Measurements from ENCODE around the gene TNIK.
"Not testable (repeated sequence)": the region's sequence is repeated elsewhere in the genome, so short reads cannot be mapped to it uniquely, and the experiment has no call there.

TNIK gene

DNA sequence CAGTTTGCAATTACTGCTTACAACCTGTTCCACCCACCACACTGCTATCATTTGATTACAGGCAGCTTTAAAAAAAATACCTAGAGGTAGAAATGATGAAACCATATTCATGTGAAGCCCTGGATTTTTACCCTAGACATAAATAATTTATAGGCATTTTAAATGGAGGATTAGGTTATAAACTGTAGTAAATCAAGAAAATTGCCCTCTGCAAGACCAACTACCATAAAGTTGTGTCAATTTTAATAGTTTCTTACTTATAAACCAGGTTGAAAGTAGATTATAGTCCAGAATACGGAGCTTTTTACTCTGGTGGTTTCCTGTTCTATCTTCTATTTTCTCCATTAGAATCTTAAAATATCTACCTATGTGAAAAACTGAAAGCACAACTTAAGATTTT, 13.9 kb downstream of the TNIK start:
- DNase-seq (ENCODE audit: low read depth in 2 of 2): no peak

DNA sequence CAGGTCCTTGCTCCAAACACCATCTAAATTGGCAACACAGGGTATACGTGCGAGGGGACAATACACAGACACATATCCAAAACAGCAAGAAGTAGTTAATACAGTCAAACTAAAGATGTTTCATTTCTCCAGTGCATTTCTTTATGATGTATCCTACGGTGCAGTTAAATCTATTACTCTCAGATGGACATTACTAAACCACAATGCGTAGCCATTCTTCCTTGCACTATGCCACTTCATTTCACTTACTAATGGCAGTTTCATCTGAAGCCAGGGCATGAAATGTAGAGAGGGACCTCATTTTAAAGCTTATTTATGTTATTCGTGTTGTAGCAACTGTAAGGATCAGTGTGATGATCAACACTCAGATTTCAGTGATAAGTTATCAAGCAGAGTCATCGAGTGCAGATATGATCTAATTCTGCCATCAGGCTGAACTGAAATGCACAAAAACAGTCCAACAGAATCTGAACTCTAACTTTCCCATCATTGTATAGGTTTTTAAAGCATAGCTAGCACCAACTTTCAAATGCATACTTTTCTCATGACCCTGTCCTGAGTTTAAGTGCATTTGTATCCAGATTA, 14.5 kb downstream of the TNIK start:
- no peak for DNase-seq (ENCODE audit: low read depth in 2 of 2)

DNA sequence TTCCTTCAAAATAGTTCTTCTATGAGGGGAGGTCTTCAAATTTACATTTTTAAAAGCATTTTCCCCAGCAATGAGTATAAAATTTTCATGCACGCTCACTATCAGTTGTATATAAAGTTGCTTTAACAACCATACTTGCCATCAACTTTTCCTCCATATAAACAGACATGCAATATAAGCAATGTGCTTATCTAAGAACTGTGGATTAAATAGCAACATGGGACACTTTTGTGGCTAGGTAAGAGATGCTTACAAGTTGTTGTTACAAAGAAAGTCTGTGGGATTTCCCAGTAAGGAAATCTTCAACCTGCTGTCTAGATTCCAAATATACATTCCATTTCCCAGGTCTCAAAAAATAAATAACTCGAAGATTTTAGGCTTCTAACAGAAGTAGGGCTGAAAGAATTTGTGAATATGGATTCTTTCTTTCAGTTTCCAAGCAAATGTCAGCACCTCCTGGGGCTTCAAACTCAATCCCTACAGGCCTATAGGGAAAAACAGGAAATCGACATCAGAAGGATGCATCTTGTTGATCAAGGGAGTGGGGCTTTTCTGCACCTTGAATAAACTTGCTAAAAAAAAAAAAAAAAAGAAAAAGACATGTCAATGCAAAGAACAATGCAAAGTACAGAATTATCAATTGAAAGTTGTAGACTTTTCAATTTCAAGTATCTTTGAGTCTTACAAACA, 16.1 kb downstream of the TNIK start:
- DNase-seq (ENCODE audit: low read depth in 2 of 2): no peak

DNA sequence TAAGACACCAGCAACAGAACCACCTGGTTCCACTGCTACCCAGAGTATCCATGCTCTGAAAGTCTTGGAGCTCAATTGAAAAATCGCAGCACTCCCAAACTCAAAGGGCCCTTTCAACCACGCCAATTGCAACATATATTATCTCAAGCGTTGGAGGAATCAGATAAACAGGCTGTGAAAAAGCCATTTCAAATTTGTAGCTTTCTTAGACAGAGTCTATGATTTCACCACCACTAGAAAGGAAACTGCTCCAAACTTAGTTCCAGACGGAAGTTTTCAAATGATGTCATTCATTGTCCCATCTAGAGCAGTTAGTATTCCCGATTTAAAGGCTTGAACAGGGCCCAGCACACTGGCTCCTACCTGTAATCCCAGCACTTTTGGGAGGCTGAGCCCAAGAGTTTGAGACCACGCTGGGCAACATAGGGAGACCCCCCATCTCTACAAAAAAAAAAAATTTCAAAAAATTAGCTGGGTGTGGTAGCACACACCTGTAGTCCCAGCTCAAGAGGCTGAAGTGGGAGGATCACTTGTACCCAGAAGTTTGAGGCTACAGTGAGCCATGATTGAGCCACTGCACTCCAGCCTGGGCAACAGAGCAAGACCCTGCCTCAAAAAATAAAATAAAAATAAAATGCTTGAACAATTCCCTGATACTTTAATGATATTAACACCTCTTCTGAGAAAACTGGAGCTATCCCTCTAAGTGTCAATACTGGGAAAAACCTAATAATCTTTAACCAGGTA, 16.8 kb downstream of the TNIK start:
- no peak for DNase-seq (ENCODE audit: low read depth in 2 of 2)

DNA sequence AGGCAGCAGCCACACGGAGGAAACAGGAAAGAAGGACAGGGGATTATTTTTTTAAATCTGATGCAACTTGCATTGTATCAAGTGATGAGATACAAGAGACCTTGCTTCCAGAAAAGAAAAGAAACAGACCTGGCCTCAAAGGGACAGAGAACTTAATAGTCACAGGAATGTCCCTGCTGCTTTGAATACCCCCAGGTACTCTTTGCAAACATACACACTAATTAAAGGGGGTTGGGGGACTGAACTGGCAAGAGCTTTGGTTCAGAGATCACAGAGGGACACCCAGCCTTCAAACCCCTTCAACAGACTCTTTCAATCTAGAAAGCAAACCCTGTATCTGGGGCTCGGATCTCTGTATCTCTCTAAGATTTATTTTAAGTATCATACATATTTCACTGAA, 18.0 kb downstream of the TNIK start:
- DNase-seq (ENCODE audit: low read depth in 2 of 2): no peak

DNA sequence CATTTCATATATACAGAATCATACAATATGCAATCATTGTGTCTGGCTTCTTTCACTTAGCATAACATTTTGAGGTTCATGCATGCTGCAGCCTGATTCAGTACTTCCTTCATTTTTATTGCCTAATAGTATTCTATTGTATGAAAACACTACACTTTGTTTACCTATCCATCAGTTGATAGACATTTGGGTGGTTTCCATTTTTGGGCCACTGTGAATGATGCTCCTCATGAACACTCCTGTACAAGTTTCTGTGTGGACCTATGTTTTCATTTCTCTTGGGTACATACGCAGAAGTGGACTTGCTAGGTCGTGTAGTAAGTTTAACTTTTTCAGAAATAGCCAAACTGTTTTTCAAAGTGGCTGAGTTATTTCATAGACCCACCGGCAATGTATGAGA, 18.8 kb downstream of the TNIK start:
- DNase-seq (ENCODE audit: low read depth in 2 of 2): no peak

DNA sequence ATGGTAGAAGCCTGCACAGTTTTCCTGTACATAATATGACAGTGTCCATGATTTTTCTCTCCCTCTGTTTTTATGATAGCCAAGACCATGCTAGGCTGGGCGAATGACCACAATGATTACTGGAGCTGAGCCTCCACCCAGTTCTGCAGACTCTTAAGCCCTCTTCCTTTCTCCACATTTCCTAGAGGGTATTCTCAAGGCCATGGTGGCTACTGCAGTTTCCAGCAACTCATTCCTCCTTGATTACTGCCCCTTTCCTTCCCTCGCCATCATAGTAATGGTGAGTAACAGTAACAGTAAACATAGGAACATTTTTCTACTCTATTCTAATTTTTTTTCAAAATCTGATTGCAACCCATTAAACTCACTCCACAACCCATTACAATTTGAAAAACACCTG, 20.2 kb downstream of the TNIK start:
- no peak for DNase-seq (ENCODE audit: low read depth in 2 of 2)

DNA sequence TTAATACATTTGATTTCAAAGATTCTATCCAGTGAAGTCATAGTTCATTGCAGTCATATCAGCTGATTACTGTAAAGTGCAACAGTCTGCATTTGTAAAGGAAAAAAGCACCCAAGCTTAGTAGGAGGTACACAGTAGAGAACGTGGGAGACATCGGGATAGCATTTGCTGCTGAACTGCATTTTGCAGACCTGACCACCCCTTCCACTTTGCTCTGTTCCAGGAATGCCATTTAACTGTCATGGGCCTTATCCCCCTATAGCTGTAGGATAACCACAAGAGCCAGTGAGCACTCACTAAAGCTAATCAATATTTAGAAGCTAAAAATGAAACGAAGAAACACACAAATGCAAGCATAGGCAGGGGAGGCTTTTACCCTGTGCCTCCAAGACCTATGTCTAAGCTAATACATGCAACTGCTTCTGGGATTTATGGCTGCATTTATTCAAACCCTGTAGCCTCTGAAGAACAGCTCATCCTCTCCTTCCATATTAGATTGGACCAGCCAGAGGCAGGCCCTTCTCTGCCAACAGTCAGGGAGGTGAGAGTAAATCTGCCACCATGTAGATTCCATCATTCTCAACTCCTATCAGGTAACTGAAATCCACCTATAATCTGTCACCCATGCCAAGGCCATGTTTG, 23.0 kb downstream of the TNIK start:
- DNase-seq (ENCODE audit: low read depth in 2 of 2): no peak

DNA sequence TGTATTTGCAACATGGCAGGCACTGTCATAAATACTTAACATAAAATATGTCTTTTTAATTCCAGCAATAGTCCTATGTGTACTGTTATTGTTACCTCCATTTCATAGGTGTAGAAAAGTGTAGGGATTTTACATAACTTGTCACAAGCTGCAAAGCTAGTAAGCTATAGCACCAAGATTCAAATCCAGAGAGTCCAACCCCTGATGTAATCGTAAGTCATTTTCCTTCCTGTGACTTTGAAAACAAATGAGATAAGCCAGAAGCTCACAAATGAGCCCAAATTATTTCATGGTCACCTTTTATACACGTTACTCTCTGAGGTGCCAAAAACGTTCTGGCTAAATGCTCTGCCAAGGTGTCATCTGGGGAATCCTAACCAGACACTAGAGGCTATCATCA, 23.8 kb downstream of the TNIK start:
- DNase-seq (ENCODE audit: low read depth in 2 of 2): no peak

DNA sequence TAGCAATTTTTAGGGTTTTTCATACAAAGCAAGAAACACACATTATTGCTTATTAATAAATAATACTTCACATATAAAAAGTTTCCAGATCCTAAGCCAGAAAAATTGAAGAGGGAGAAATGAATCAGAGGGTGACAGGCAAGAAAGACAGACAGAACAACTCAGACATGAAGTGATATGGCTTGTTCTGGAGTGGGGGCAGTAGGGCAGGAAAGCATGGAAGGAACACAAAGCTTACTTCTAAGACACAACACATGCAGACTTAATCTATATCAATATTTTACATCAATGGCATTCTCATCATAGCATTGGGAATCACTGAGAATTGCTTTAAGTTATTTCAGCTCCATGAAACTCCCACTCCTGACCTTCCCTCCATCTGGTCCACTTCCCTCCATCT, 24.4 kb downstream of the TNIK start:
- no peak for DNase-seq (ENCODE audit: low read depth in 2 of 2)

DNA sequence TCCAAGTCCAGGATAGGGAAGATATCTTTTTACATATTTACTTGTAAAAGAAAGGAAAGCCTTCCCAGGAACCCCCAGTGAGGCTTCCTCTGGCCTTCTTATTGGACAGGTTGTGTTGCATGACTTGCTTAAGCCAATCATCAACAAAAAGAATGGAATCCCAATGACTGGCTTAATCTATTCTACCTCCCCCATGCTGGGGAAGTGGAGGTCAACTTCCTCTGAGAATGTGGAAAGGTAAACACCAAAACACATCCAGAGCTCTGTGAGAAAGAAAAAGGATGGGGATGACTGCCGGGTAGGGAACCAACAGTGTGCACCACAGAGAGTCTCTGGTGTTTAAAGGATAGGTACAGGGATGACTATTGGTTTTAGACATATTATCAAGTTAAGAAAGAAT, 25.1 kb downstream of the TNIK start:
- DNase-seq (ENCODE audit: low read depth in 2 of 2): no peak

DNA sequence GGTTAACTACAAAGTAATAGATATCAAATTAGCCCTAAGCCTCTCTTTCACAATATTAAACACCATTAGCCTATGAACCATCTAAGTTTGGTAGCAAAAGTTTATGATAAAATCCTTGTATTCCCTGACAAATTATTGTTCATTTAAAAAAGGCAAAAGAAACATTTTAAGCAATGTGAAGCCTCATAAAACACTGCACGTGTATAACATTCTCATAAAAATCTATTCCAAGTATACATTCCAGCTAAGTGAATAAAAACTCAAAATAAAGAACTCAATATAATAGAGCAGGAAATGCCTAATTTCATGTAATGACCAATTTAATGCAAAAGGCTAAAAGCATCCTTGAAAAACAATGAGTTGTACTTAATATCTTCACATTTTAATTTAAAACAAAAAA, 27.7 kb downstream of the TNIK start:
- DNase-seq (ENCODE audit: low read depth in 2 of 2): no peak

DNA sequence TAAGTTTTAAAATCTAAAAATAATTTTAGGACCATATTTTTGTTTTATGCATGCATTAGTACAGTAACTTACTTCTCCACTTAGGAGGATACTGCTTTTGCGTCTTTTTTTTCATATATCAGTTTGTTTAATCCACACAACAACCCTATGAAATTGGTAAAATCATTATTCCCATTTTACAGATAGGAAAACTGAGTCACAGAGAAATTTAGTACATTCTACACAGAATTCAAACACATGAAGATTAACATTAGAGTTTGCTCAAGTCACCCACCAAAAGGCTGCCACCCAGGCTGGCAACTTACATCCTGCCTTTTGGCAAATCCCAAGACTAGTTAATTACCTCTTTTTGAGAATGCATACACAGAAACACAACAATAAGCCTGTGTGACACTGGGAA, 28.7 kb downstream of the TNIK start:
- DNase-seq (ENCODE audit: low read depth in 2 of 2): no peak

DNA sequence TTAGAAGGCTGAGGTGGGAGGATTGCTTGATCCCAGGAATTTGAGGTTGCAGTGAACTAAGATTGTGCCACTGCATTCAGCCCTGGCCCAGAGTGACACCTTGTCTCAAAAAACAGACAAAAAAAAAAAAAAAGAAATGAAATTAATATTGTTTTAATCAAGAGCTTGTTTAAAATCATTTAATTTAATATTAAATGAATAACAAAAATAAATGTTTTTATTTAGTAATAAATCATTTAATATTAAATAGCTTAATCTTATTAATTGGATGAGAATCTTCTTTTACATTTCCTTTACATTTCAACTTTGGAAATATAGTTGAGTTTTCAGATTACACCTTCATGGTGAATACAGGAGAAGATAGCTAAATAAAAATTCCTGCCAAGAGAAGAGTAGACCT, 29.7 kb downstream of the TNIK start:
- no peak for DNase-seq (ENCODE audit: low read depth in 2 of 2)

DNA sequence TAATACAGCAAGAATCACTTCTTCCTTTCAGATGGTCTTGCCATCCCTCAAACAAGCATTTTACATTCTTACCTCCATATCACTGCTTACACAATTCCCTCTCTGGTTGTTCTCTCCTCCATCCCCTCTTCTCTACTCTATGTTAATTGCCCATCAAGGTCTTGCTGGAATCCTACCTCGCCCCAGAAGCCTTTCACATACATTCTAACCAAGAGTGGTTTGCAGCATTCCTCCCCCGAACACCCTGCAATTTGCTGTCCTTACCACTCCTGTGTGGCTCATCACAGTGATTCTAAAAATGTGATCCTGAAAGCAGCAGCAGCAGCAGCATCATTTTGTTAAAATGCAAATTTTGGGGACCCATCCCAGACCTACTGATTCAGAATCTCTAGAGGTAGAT, 30.6 kb downstream of the TNIK start:
- no peak for DNase-seq (ENCODE audit: low read depth in 2 of 2)

DNA sequence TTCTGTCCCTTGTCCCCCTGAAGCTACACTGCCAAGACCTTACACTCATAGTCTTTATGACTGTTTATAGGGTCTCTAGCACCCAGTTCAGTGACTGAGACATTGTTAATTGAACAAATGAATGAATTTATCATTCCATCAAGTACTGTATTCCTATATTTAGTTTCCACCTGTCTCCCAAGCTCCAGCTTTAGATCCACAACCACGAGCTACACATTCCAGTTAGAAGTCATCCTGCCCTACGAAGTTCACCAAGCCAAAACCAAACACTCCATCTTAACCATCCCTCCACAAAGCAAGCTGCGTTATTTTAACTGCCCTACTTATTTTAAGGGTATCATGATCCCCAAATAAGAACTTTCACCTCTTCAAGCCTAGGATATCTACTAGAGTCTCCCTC, 31.3 kb downstream of the TNIK start:
- DNase-seq (ENCODE audit: low read depth in 2 of 2): no peak

DNA sequence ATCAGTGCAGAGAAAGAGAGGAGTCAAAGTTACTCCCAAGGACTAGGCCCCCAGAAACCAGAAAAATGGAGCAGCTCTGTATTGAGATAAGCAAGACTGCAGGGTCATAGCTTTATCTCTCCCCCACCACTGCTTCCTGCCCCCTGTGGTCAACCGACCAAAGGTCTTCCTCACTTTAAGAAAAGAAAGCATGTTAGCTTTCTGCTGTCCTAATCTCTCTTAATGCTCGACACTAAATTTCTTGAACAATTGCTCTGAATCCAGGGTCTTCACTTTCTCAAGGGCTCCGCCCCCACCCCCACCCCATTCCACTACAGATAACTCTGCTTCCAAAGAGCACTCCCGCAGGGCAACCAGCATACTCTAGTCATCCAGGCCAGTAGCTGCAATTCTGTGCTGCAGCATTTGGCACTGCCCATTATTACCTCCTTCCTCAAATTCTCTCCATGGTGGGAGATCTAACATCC, 31.9 kb downstream of the TNIK start:
- no peak for DNase-seq (ENCODE audit: low read depth in 2 of 2)

DNA sequence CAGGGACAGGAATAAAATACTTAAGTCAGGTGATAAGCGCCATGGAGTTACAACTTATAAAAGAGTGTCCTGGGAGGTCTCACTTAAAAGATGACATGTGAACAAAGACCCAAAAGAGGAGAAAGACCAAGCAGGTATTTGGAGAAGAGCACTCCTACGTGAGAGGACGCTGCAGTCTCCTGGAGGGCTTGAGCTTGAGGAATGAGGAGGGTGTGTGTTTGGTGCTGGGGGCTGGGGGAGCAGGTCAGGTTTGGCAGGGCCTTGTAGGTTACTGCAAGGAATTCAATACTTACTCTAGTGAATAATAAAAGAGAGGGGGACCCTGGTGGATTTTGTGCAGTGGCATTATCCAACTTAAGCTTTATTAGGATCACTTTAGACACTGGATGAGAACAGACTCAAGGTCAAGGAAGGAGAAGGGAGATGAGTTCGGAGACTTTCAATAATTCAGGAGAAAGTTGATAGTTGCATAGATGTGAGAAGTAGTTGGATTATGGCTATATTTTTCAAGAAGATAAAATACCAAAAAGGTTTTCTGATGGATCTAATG, 32.4 kb downstream of the TNIK start:
- DNase-seq (ENCODE audit: low read depth in 2 of 2): no peak

DNA sequence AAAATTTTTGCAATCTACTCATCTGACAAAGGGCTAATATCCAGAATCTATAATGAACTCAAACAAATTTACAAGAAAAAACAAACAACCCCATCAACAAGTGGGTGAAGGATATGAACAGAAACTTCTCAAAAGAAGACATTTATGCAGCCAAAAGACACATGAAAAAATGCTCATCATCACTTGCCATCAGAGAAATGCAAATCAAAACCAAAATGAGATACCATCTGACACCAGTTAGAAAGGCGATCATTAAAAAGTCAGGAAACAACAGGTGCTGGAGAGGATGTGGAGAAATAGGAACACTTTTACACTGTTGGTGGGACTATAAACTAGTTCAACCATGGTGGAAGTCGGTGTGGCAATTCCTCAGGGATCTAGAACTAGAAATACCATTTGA, 36.1 kb downstream of the TNIK start:
- not testable (repeated sequence) for DNase-seq (ENCODE audit: low read depth in 2 of 2)

DNA sequence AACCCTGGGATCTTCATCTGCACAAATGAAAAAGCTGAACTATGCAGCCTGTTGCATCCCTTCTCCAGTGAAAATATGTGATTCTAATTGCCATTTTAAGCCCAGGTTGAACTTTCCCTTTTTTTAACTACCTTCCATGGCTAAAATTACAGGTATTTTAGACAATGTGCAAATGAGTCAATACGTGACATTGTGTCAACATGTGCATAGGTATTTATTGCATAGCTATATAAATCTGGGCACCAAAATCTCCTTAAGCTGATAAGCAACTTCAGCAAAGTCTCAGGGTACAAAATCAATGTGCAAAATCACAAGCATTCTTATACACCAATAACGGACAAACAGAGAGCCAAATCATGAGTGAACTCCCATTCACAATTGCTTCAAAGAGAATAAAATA, 37.4 kb downstream of the TNIK start:
- DNase-seq (ENCODE audit: low read depth in 2 of 2): not testable (repeated sequence)

DNA sequence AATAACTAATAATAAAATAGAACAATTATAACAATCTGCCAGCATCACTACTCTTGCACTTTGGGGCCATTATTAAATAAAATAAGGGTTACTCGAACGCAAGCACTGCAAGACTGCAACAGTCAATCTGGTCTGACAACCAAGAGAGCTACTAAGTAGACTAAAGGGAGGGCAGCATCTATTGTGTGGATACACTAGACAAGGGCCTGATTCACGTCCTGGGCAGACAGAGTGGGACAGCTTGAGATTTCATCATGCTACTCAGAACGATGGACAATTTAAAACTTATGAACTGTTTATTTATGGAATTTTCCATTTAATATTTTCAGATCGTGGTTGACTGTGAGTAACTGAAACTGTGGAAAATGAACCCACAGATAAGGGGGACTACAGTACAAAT, 39.5 kb downstream of the TNIK start:
- DNase-seq (ENCODE audit: low read depth in 2 of 2): no peak

DNA sequence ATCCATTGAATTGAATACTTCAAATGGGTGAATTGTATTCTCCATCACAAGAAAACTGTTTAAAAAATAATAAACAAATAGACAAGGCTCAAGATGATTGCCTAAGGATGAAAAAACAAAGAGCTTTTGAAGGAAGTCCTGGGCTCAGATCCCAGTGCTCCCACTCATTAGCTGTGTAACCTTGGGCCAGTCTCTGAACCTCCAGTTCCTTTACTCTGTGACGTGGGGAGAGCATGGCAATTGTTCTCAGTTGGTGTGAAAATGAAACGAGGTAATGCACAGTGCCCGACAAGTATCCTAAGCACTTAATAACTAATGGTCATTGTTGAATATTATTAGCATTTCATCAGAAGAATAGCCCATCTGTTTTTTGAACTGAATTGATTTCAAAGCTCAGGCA, 40.7 kb downstream of the TNIK start:
- no peak for DNase-seq (ENCODE audit: low read depth in 2 of 2)

All from activated CD4-positive, alpha-beta T cell treated with anti-CD3 and anti-CD28 coated beads for 24 hours (primary cell).